Measurements from ENCODE around the gene CHSY3.

DNA sequence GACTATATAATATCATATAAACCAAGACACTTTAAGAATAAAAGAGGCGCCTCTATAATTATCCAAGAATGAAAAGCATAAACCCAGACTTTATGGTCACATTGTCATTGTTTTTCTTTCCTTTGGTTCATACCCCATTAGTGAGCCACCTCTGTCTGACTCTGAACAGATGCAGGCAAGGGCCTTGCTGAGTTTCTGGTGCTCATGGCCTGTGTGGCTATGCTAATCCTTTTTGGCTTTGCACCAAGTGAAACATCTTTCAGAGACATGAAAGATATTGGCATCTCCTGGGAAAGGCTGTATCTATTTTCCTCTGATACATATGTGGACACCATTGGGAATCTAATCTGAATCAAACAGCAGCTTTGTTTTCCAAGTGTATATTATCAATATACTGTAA lies 222.5 kb downstream of the CHSY3 start:
- TF ChIP-seq POLR2A (IDR thresholded peaks at IDR 0.05) = no peak
- TF ChIP-seq, protein P1, sequence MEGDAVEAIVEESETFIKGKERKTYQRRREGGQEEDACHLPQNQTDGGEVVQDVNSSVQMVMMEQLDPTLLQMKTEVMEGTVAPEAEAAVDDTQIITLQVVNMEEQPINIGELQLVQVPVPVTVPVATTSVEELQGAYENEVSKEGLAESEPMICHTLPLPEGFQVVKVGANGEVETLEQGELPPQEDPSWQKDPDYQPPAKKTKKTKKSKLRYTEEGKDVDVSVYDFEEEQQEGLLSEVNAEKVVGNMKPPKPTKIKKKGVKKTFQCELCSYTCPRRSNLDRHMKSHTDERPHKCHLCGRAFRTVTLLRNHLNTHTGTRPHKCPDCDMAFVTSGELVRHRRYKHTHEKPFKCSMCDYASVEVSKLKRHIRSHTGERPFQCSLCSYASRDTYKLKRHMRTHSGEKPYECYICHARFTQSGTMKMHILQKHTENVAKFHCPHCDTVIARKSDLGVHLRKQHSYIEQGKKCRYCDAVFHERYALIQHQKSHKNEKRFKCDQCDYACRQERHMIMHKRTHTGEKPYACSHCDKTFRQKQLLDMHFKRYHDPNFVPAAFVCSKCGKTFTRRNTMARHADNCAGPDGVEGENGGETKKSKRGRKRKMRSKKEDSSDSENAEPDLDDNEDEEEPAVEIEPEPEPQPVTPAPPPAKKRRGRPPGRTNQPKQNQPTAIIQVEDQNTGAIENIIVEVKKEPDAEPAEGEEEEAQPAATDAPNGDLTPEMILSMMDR (IDR thresholded peaks at IDR 0.05) = no peak
